Gastrocnemius medialis (tissue), 4 donors: Measurements from ENCODE around the gene DCPS.

Experiments
- CTCF ChIP-seq, 5 experiments: fragments of 450-650 bp in 3 of 5; fragments of 200-600 bp in 2 of 5; sonication (generic) in 2 of 5; IDR thresholded peaks in 4 of 5; conservative IDR thresholded peaks in 1 of 5; 1 replicate in 4 of 5; 2 replicates in 1 of 5; pipeline ENCODE4 v1.5.1; 2016 to 2019; ENCODE audit warnings: antibody characterized with exemption in 5 of 5, mild to moderate bottlenecking in 3 of 5, moderate library complexity in 3 of 5
- POLR2A ChIP-seq, 2 donors: fragments of 450-650 bp; IDR thresholded peaks; one replicate each; pipeline ENCODE4 v1.6.1; 2017; ENCODE audit warnings: antibody characterized with exemption in 2 of 2, mild to moderate bottlenecking in 2 of 2, moderate library complexity in 2 of 2

- TF ChIP-seq CTCF (IDR thresholded peaks at IDR 0.05 in 4 of 5, conservative IDR thresholded peaks at IDR 0.05 in 1 of 5) (no peak), POLR2A (IDR thresholded peaks at IDR 0.05) (no peak)
These were observed 31.6 kb downstream of the DCPS start for GRCh38 chr11:126335463-126335760.
